Measurements from ENCODE around the gene GJA1.

Gene GJA1

DNA sequence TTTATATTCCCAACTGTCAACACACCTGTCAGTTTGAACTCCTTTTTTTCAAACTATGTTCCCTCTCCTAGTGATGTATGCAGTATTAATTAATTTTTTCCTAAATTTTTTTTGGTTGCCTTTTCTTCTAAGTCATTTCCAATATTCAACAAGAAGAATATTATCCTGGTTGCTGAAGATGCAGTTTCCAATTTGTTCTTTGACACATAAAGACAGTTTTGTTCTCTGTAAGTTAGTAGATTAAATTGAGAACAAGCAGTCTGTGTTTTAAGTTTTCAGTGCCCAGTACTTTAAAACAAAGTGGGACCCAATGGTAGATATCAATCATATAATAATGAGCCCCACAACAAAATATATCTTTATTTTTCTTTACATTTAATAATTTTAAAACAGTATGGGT is 47.3 kb downstream of the GJA1 start:
- DNase-seq (ENCODE audit: low read depth in 2 of 2) = no peak

DNA sequence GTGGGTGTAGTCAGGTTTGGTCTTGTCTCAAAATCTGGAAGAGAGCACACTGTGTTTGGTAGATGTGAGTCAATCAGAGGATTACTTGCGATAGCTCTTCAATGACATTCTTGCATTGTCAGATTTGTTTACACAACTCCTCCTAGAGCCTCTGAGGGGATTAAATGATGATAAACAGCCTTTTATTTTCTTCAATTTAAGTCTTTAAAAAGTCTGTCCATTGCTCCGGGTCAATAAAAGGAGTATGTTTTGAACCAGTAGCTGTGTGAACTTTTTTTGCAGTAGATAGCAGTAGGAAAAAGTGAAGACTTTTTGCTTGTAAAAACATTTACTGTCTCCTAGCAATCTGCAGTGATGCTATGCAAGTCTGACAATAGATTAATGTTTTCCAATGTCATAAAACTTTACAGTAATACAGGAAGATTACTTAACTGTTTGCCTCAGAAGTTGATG is 49.9 kb downstream of the GJA1 start:
- no peak for DNase-seq (ENCODE audit: low read depth in 2 of 2)

DNA sequence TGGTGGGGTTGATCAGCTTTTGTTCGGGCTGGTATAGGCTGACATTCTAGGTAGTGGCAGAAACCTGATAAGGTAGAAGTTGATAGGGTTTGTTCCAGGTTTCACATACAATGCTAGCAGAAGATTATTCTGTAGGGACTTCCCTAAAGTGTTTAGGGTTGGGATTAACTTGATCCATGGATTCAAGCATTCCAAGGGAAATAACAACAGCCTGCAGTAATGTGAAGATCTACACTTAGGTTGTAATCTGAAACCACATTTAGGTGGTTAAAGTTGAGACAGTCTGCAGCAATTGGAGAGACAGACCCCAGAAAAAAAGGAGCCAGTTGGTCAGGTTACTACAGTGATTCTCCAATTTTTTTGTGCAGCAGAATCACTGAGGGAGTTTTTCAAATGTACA is 56.1 kb downstream of the GJA1 start:
- DNase-seq (ENCODE audit: low read depth in 2 of 2) = no peak

DNA sequence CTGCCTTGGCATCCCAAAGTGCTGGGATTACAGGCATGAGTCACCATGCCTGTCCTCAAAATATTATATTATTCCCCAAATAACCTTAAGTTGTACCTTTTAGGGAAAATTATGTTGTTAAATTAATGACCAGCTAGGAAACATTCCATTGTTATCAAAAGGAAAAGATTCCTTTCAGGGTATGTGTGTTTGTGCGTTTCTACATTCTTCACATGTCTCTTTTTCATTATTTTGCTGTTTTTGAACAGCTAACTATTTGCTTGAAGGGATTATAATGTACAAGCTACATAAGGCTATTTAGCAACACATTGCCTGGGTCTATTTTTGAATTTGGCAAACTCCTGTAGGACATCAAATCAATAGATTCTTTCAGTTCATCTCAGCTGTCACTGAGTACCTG is 57.1 kb downstream of the GJA1 start:
- no peak for DNase-seq (ENCODE audit: low read depth in 2 of 2)

DNA sequence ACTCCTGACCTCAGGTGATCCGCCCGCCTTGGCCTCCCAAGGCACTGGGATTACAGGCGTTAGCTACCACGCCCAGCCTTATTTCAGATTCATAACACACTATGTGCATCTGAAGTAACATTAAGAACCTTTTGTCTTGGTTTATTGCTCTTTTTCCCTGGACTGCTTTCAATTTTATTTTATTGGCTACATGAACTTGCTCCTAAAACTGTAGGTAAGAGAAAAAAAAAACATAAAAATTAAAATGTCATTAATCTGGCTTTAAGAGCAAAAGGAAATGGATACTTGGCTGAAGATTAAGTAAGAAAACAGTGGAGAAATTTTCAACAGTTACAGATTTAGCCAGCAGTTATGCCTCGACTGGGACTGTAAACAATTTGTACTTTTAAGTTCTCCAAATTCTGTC is 62.5 kb downstream of the GJA1 start:
- DNase-seq (ENCODE audit: low read depth in 2 of 2) = no peak

DNA sequence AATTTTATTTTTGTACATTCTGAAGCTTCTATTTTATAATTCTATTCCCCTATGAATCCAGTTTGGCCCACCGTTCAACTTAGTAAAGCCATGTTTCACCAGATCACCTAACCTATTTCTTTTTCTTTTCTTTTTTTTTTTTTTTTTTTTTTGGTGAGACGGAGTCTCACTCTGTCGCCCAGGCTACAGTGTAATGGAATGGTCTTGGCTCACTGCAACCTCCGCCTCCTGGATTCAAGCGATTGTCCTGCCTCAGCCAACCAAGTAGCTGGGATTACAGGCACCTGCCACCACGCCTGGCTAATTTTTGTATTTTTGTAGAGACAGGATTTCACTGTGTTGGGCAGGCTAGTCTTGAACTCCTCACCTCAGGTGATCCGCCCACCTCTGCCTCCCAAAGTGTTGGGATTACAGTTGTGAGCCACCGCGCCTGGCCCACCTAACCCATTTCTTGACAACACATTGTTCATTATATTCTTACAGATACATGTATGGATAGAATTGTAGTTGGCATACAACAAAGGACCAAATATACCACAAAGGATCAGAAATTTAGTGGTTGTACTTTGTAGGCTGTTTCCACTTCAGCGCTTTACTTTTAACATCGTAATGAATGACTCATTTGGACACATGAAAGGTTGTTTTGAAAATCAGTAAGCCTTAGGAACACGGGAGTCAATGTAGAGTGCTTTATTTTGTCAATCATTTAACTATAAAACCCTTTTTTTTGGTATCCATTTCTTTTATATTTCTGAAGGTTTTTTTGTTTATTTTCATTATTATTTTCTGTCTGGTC is 63.2 kb downstream of the GJA1 start:
- DNase-seq (ENCODE audit: low read depth in 2 of 2) = no peak

All from stimulated activated CD8-positive, alpha-beta memory T cell treated with anti-CD3 and anti-CD28 coated beads, Interleukin-15, amount 100 ng/mL, for 48 hours (primary cell).